Activated naive CD4-positive, alpha-beta T cell treated with anti-CD3 and anti-CD28 coated beads for 36 hours (primary cell): ENCODE measurements around the gene TRPV5. TPM values are rescaled to one million over a fixed set of nuclear protein-coding genes. Genes with fewer than 3 reads are reported as not detected.

ENCODE experiments used
- CTCF ChIA-PET: fragments of 350-600 bp; sonication (Branson Sonifier 250); formaldehyde crosslinking; loops from one replicate; lab custom pipeline; 2021; ENCODE audit warnings: antibody characterized with exemption; lab: Charles Lee
- DNase-seq: peaks from one replicate; pipeline ENCODE4 v3.0.0-alpha.2; 2020
- H3K27ac Mint-ChIP-seq: one replicate; pipeline ENCODE4 v1.8.0; 2021; ENCODE audit warnings: mild to moderate bottlenecking, mixed read lengths
- H3K27me3 Mint-ChIP-seq: one replicate; pipeline ENCODE4 v1.8.0; 2021; ENCODE audit warnings: low read depth, mixed read lengths
- H3K36me3 Mint-ChIP-seq: one replicate; pipeline ENCODE4 v1.8.0; 2021; ENCODE audit warnings: low read depth, mixed read lengths
- H3K4me1 Mint-ChIP-seq: one replicate; pipeline ENCODE4 v1.8.0; 2021; ENCODE audit warnings: low read depth, mixed read lengths
- H3K4me3 Mint-ChIP-seq: one replicate; pipeline ENCODE4 v1.8.0; 2021; ENCODE audit warnings: mild to moderate bottlenecking, moderate library complexity, mixed read lengths
- H3K9me3 Mint-ChIP-seq: one replicate; pipeline ENCODE4 v1.8.0; 2021; ENCODE audit warnings: mixed read lengths
- intact Hi-C: fragments of 100-400 bp; cut with micrococcal nuclease; formaldehyde crosslinking; loops from one replicate; pipeline ENCODE4 v1.15.1; 2023
- total RNA-seq, 2 experiments: library from RNA; stranded (reverse); gene quantifications; one replicate each; pipeline ENCODE4 v1.2.3, GENCODE V29; 2021

The TRPV5 gene
- total RNA-seq, 2 experiments from 2014 or later = not detected

GRCh38 chr7:142871260-142872105 lies 62.1 kb downstream of the TRPV5 start:
- H3K36me3 Mint-ChIP-seq = peaks cover 5% of the 10 kb centered on the region
- CTCF ChIA-PET = interaction anchor here (1.0 to 1.3 kb wide), 4 partner anchors 8 to 344 kb away, joined by 3 read pairs; no protein-coding TSS in a partner anchor
- no peak for DNase-seq
- intact Hi-C loops = no loop called here
- H3K9me3 Mint-ChIP-seq = no peaks in the 10 kb centered on the region
- H3K27me3 Mint-ChIP-seq = no peaks in the 10 kb centered on the region
- no peaks in the 10 kb centered on the region for H3K4me1 Mint-ChIP-seq
- H3K4me3 Mint-ChIP-seq = no peak overlapping the region
- no peak overlapping the region for H3K27ac Mint-ChIP-seq

GRCh38 chr7:142870566-142871259 lies 62.8 kb downstream of the TRPV5 start:
- intact Hi-C loops = no loop called here
- no peak for DNase-seq
- Mint-ChIP-seq H3K36me3 (peaks cover 7% of the 10 kb centered on the region), H3K27ac (no peak overlapping the region), H3K9me3 (no peaks in the 10 kb centered on the region), H3K4me3 (no peak overlapping the region), H3K27me3 (no peaks in the 10 kb centered on the region), H3K4me1 (peaks cover 2% of the 10 kb centered on the region)
- CTCF ChIA-PET = interaction anchor here (1.2 to 2.2 kb wide), 3 partner anchors 9 to 35 kb away, joined by 3 to 9 read pairs (median 3); no protein-coding TSS in a partner anchor

GRCh38 chr7:142870147-142870559 lies 63.4 kb downstream of the TRPV5 start:
- DNase-seq = no peak
- Mint-ChIP-seq H3K4me3 (no peak overlapping the region), H3K27me3 (no peaks in the 10 kb centered on the region), H3K9me3 (no peaks in the 10 kb centered on the region), H3K4me1 (peaks cover 2% of the 10 kb centered on the region), H3K36me3 (peaks cover 7% of the 10 kb centered on the region), H3K27ac (no peak overlapping the region)
- CTCF ChIA-PET = interaction anchor here (1.2 to 2.2 kb wide), 2 partner anchors 9 to 11 kb away, joined by 3 to 9 read pairs; no protein-coding TSS in a partner anchor
- intact Hi-C loops = no loop called here

GRCh38 chr7:142869434-142869833 lies 64.1 kb downstream of the TRPV5 start:
- CTCF ChIA-PET = interaction anchor here (0.6 to 2.2 kb wide), 2 partner anchors 12 to 413 kb away, joined by 3 to 9 read pairs; no protein-coding TSS in a partner anchor
- Mint-ChIP-seq H3K27me3 (no peaks in the 10 kb centered on the region), H3K27ac (no peak overlapping the region), H3K36me3 (peaks cover 7% of the 10 kb centered on the region), H3K4me1 (peaks cover 2% of the 10 kb centered on the region), H3K9me3 (no peaks in the 10 kb centered on the region), H3K4me3 (no peak overlapping the region)
- DNase-seq = no peak
- intact Hi-C loops = no loop called here

GRCh38 chr7:142868986-142869415 lies 64.5 kb downstream of the TRPV5 start:
- intact Hi-C loops = no loop called here
- peaks cover 7% of the 10 kb centered on the region for H3K36me3 Mint-ChIP-seq
- H3K9me3 Mint-ChIP-seq = no peaks in the 10 kb centered on the region
- DNase-seq = no peak
- CTCF ChIA-PET = interaction anchor here (0.6 to 2.2 kb wide), 2 partner anchors 13 to 414 kb away, joined by 3 to 9 read pairs; no protein-coding TSS in a partner anchor
- H3K27me3 Mint-ChIP-seq = no peaks in the 10 kb centered on the region
- peaks cover 2% of the 10 kb centered on the region for H3K4me1 Mint-ChIP-seq
- no peak overlapping the region for H3K27ac Mint-ChIP-seq
- H3K4me3 Mint-ChIP-seq = no peak overlapping the region

DNA sequence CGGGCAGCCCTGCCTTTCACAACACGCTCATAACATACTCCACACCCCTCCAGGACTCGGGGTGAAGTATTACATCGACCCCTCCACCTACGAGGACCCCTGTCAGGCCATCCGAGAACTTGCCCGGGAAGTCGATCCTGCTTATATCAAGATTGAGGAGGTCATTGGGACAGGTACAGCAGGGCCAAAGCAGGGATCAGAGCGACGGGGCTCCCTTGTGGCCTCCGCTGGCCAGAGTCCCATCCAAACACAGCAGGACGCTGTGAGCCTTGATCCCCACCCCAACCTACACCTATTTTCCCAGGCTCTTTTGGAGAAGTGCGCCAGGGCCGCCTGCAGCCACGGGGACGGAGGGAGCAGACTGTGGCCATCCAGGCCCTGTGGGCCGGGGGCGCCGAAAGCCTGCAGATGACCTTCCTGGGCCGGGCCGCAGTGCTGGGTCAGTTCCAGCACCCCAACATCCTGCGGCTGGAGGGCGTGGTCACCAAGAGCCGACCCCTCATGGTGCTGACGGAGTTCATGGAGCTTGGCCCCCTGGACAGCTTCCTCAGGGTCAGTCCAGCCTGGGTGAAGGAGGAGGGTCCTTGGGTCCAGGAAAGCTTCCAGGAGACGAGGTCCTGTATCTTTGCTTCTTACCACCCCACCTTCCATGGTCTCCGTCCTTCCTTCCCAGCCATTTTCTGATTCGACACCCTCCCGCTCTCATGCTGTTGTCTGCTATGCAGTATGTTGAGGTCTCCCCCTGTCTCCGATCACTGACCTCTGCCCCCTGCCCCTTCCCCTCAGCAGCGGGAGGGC lies 65.2 kb downstream of the TRPV5 start:
- H3K9me3 Mint-ChIP-seq = no peaks in the 10 kb centered on the region
- CTCF ChIA-PET = no interaction called here
- no peak for DNase-seq
- H3K4me3 Mint-ChIP-seq = no peak overlapping the region
- peaks cover 7% of the 10 kb centered on the region for H3K36me3 Mint-ChIP-seq
- peaks cover 2% of the 10 kb centered on the region for H3K4me1 Mint-ChIP-seq
- H3K27me3 Mint-ChIP-seq = no peaks in the 10 kb centered on the region
- intact Hi-C loops = no loop called here
- H3K27ac Mint-ChIP-seq = no peak overlapping the region

GRCh38 chr7:142867398-142868187 lies 66.0 kb downstream of the TRPV5 start:
- CTCF ChIA-PET = interaction anchor here (1.0 to 2.2 kb wide), 3 partner anchors 14 to 235 kb away, joined by 3 to 21 read pairs (median 9); no protein-coding TSS in a partner anchor
- intact Hi-C loops = loop anchor here (2.0 kb wide), 1 partner anchor 235 kb away; no protein-coding TSS in a partner anchor

DNA sequence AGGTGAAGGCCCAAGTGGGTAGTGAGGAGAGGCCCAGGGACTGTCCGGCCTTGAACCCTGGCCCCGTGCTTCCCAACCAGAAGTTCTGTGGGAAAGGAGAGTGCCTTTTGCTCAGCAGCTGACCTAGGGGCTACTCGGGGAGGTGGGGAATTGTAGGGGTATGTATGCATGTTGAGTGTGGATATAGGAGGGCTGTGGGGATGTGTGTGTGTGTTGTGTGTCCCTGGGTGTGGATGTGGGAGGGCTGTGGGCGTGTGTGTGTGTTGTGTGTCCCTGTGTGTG lies 66.5 kb downstream of the TRPV5 start:
- no peak overlapping the region for H3K27ac Mint-ChIP-seq
- no peak for DNase-seq
- CTCF ChIA-PET = interaction anchor here (1.0 to 2.7 kb wide), 9 partner anchors 9 to 235 kb away, joined by 3 to 21 read pairs (median 6); partner anchors contain the start of gene EPHB6
- intact Hi-C loops = loop anchor here (2.0 kb wide), 1 partner anchor 234 kb away; no protein-coding TSS in a partner anchor
- H3K27me3 Mint-ChIP-seq = no peaks in the 10 kb centered on the region
- H3K4me1 Mint-ChIP-seq = peaks cover 2% of the 10 kb centered on the region
- no peak overlapping the region for H3K4me3 Mint-ChIP-seq
- H3K9me3 Mint-ChIP-seq = no peaks in the 10 kb centered on the region
- peaks cover 9% of the 10 kb centered on the region for H3K36me3 Mint-ChIP-seq

More at GRCh38 chr7:142867398-142868187, 66.0 kb downstream of the TRPV5 start:
- Mint-ChIP-seq H3K9me3 (no peaks in the 10 kb centered on the region), H3K4me1 (peaks cover 2% of the 10 kb centered on the region), H3K27me3 (no peaks in the 10 kb centered on the region), H3K36me3 (peaks cover 7% of the 10 kb centered on the region), H3K4me3 (no peak overlapping the region), H3K27ac (no peak overlapping the region)
- DNase-seq = no peak

- intact Hi-C loops = loop anchor here (1.0 to 2.0 kb wide), 3 partner anchors 12 to 331 kb away; no protein-coding TSS in a partner anchor
- peak; percentile 27 for DNase-seq
- Mint-ChIP-seq H3K4me3 (no peak overlapping the region), H3K27ac (peak overlapping the region; percentile 46), H3K9me3 (no peaks in the 10 kb centered on the region), H3K27me3 (no peaks in the 10 kb centered on the region), H3K4me1 (peaks cover 2% of the 10 kb centered on the region), H3K36me3 (peaks cover 9% of the 10 kb centered on the region)
- CTCF ChIA-PET = interaction anchor here (0.5 to 2.7 kb wide), 18 partner anchors 8 to 564 kb away, joined by 3 to 21 read pairs (median 5); partner anchors contain the start of gene EPHB6
These were observed 67.0 kb downstream of the TRPV5 start for GRCh38 chr7:142866361-142867096.

DNA sequence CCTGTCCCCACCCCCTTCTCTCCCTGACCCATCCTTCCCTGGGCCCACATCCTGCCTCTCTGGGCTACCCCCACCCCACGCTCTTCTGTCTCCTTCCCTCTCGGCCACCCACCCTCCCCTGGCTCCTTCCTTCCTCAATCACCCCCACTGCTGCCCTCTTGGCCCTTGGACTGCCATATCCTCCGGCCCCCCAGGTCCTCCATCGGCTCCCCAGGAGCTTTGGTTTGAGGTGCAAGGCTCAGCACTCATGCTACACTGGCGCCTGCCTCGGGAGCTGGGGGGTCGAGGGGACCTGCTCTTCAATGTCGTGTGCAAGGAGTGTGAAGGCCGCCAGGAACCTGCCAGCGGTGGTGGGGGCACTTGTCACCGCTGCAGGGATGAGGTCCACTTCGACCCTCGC lies 67.8 kb downstream of the TRPV5 start:
- peaks cover 2% of the 10 kb centered on the region for H3K4me1 Mint-ChIP-seq
- intact Hi-C loops = loop anchor here (1.0 to 2.0 kb wide), 3 partner anchors 11 to 330 kb away; no protein-coding TSS in a partner anchor
- peaks cover 7% of the 10 kb centered on the region for H3K36me3 Mint-ChIP-seq
- H3K9me3 Mint-ChIP-seq = no peaks in the 10 kb centered on the region
- CTCF ChIA-PET = interaction anchor here (0.8 to 2.7 kb wide), 17 partner anchors 8 to 563 kb away, joined by 3 to 21 read pairs (median 5); partner anchors contain the start of gene EPHB6
- H3K4me3 Mint-ChIP-seq = no peak overlapping the region
- no peak overlapping the region for H3K27ac Mint-ChIP-seq
- no peak for DNase-seq
- H3K27me3 Mint-ChIP-seq = no peaks in the 10 kb centered on the region
